DND-41 (cell line): Measurements from ENCODE around the gene CACNA1E.

Experiments
- ATAC-seq: fragments of 200-7000 bp; cut with Tn5 transposase; 3 replicates; pipeline ENCODE4 v1.9.1; 2021; ENCODE audit warnings: low read depth; ENCODE audit not compliant: insufficient read depth
- DNase-seq: peaks from one replicate; pipeline ENCODE4 v3.0.0-alpha.2; 2020
- H2AFZ ChIP-seq: 2 replicates; pipeline ENCODE4 v1.6.0; 2012; ENCODE audit warnings: low read depth, low read length
- H3K27ac ChIP-seq: 2 replicates; pipeline ENCODE4 v1.5.1; 2012; ENCODE audit warnings: low read length, inconsistent platforms
- H3K27me3 ChIP-seq: fragments of 200-600 bp; sonication (generic); 2 replicates; pipeline ENCODE4 v1.6.0; 2012; ENCODE audit warnings: low read length, mild to moderate bottlenecking, inconsistent platforms; ENCODE audit not compliant: insufficient read depth, poor library complexity
- H3K36me3 ChIP-seq: 2 replicates; pipeline ENCODE4 v1.5.1; 2012; ENCODE audit warnings: low read length, inconsistent platforms; ENCODE audit not compliant: insufficient read depth
- H3K4me1 ChIP-seq: 2 replicates; pipeline ENCODE4 v1.5.1; 2012; ENCODE audit warnings: mild to moderate bottlenecking, low read length; ENCODE audit not compliant: insufficient read depth
- H3K4me2 ChIP-seq: 2 replicates; pipeline ENCODE4 v1.6.0; 2012; ENCODE audit warnings: mild to moderate bottlenecking, moderate library complexity, low read length, inconsistent platforms; ENCODE audit not compliant: insufficient read depth
- H3K4me3 ChIP-seq, 2 experiments: fragments of 200-600 bp in 1 of 2; shearing (Covaris generic) in 1 of 2; 2 replicates each; pipeline ENCODE4 v1.5.1; 2012 to 2016; ENCODE audit warnings: inconsistent platforms in 2 of 2, low read length in 2 of 2, mild to moderate bottlenecking in 2 of 2, low read depth in 1 of 2, moderate library complexity in 1 of 2
- H3K79me2 ChIP-seq: 2 replicates; pipeline ENCODE4 v1.6.0; 2012; ENCODE audit warnings: low read length, inconsistent platforms; ENCODE audit not compliant: insufficient read depth
- H3K9ac ChIP-seq: 2 replicates; pipeline ENCODE4 v1.6.0; 2012; ENCODE audit warnings: low read depth, mild to moderate bottlenecking, inconsistent platforms, low read length, moderate library complexity
- H3K9me3 ChIP-seq: 2 replicates; pipeline ENCODE4 v1.5.1; 2012; ENCODE audit warnings: low read length, moderate library complexity, mild to moderate bottlenecking, inconsistent platforms; ENCODE audit not compliant: insufficient read depth, severe bottlenecking
- H4K20me1 ChIP-seq: 2 replicates; pipeline ENCODE4 v1.6.0; 2012; ENCODE audit warnings: low read length; ENCODE audit not compliant: insufficient read depth
- EZH2 ChIP-seq: IDR thresholded peaks from 3 replicates; pipeline ENCODE4 v1.6.1; 2012; ENCODE audit warnings: borderline replicate concordance, low read depth, mild to moderate bottlenecking, moderate library complexity, low read length, inconsistent platforms; ENCODE audit not compliant: severe bottlenecking
- TF ChIP-seq, protein P1 (sequence below): IDR thresholded peaks from 2 replicates; pipeline ENCODE4 v1.5.1; 2012; ENCODE audit warnings: borderline replicate concordance, low read length, moderate library complexity, mild to moderate bottlenecking; ENCODE audit not compliant: poor library complexity, severe bottlenecking; ENCODE audit errors: extremely low read depth

CACNA1E gene

DNA sequence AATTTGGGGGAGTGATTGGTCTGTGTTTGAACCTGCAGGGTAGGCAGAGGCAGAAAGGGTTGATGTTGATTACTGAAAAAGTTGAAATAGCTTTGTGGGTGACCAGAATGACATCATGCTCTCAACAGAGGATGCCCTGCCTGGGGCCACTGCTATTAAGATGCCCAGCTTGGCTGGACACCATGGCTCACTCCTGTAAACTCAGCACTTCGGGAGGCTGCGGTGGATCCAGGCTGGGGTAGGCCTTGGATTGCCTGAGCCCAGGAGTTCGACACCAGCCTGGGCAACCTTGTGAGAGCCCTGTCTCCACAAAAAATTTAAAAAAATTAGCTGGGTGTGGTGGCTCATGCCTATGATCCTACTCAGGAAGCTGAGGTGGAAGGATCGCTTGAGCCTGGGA lies 42.8 kb upstream of the CACNA1E start:
- Histone ChIP-seq H3K9ac (no peak overlapping the region), H3K4me1 (no peaks in the 10 kb centered on the region), H3K36me3 (no peaks in the 10 kb centered on the region), H2AFZ (no peak overlapping the region), H3K4me3 (no peak overlapping the region), H3K4me2 (no peak overlapping the region), H3K9me3 (no peaks in the 10 kb centered on the region), H3K27me3 (peaks cover 10% of the 10 kb centered on the region), H3K79me2 (no peaks in the 10 kb centered on the region), H3K27ac (no peak overlapping the region), H4K20me1 (no peaks in the 10 kb centered on the region)
- ATAC-seq: no peak
- DNase-seq: no peak
- TF ChIP-seq EZH2: no peak
- TF ChIP-seq, protein P1, sequence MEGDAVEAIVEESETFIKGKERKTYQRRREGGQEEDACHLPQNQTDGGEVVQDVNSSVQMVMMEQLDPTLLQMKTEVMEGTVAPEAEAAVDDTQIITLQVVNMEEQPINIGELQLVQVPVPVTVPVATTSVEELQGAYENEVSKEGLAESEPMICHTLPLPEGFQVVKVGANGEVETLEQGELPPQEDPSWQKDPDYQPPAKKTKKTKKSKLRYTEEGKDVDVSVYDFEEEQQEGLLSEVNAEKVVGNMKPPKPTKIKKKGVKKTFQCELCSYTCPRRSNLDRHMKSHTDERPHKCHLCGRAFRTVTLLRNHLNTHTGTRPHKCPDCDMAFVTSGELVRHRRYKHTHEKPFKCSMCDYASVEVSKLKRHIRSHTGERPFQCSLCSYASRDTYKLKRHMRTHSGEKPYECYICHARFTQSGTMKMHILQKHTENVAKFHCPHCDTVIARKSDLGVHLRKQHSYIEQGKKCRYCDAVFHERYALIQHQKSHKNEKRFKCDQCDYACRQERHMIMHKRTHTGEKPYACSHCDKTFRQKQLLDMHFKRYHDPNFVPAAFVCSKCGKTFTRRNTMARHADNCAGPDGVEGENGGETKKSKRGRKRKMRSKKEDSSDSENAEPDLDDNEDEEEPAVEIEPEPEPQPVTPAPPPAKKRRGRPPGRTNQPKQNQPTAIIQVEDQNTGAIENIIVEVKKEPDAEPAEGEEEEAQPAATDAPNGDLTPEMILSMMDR: no peak

DNA sequence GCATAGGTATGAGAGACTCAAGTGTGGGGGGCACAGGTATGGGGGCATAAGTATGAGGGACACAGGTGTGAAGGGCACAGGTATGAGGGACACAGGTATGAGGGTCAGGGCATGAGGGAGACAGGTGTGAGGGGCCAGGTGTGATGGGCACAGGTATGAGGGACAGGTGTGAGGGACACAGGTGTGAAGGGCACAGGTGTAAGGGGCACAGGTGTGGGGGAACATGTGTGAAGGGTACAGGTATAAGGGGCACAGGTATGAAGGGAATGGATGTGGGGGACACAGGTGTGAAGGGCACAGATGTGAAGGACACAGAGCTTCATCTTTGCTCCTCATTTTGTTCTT lies 41.2 kb upstream of the CACNA1E start:
- no peak overlapping the region for H3K9ac ChIP-seq
- H3K79me2 ChIP-seq: no peaks in the 10 kb centered on the region
- H3K4me2 ChIP-seq: no peak overlapping the region
- H3K27ac ChIP-seq: no peak overlapping the region
- TF ChIP-seq, protein P1: no peak
- no peak for TF ChIP-seq EZH2
- no peaks in the 10 kb centered on the region for H3K9me3 ChIP-seq
- H2AFZ ChIP-seq: no peak overlapping the region
- DNase-seq: no peak
- no peaks in the 10 kb centered on the region for H3K36me3 ChIP-seq
- no peaks in the 10 kb centered on the region for H4K20me1 ChIP-seq
- ATAC-seq: no peak
- peaks cover 9% of the 10 kb centered on the region for H3K27me3 ChIP-seq
- no peaks in the 10 kb centered on the region for H3K4me1 ChIP-seq
- H3K4me3 ChIP-seq: no peak overlapping the region

DNA sequence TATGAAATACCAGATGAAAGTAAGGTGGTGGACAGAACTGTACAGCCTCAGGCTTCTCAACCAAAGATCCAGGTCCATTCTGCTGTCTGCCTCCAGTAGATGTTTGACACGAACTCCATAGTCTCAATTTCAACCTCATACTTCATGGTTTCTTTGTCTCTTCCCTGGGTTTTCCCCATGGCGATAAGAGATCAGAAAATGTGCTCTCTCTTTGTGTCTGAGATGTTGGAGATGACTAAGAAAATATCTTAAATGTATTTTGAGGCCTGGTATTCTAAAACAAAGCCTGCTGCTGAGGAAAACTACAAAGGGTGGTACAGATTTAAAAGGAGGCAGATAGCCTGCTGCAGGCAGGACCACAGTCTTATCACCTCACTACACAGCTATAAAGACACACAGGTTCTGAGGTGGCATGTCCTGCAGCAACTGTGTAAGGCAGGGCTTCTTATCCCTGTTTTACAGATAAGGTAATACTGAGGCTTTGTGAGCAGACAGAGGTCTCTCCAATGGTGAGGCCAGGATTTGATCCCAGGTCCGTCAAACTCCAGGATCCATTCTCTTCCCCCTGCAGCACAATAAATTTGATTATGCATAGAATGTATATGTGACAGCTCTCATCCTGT lies 40.0 kb upstream of the CACNA1E start:
- DNase-seq: no peak

More for the DNA sequence above, 40.0 kb upstream of the CACNA1E start:
- no peak overlapping the region for H3K4me2 ChIP-seq
- no peak overlapping the region for H3K4me3 ChIP-seq
- H2AFZ ChIP-seq: no peak overlapping the region
- no peak overlapping the region for H3K27ac ChIP-seq
- H3K9ac ChIP-seq: no peak overlapping the region
- H3K79me2 ChIP-seq: no peaks in the 10 kb centered on the region
- no peaks in the 10 kb centered on the region for H4K20me1 ChIP-seq
- H3K36me3 ChIP-seq: no peaks in the 10 kb centered on the region
- TF ChIP-seq, protein P1: no peak
- TF ChIP-seq EZH2: no peak
- no peak for ATAC-seq
- H3K4me1 ChIP-seq: no peaks in the 10 kb centered on the region
- no peaks in the 10 kb centered on the region for H3K27me3 ChIP-seq
- no peaks in the 10 kb centered on the region for H3K9me3 ChIP-seq
